Esophagus squamous epithelium (tissue), 5 donors: Measurements from ENCODE around the gene MFSD8. TPM values are rescaled to one million over a fixed set of nuclear protein-coding genes. Genes with fewer than 3 reads are reported as not detected.

Experiments used
- DNase-seq: peaks from one replicate; lab custom pipeline; 2025; lab: John Stamatoyannopoulos, UW
- H3K27ac ChIP-seq, 4 donors: fragments of 200-600 bp; sonication (generic); one replicate each; pipeline ENCODE4 v1.5.1; 2016 to 2019; ENCODE audit warnings: mild to moderate bottlenecking in 1 of 4
- H3K27me3 ChIP-seq, 4 donors: fragments of 200-600 bp; sonication (generic); 1 replicate in 3 of 4; 2 replicates in 1 of 4; pipeline versions ENCODE4 v1.5.1 to v1.6.0; 2017 to 2021; ENCODE audit warnings: antibody characterized with exemption in 1 of 4
- H3K36me3 ChIP-seq, 3 donors: fragments of 200-600 bp; sonication (generic); one replicate each; pipeline ENCODE4 v1.5.1; 2016 to 2019
- H3K4me1 ChIP-seq, 3 donors: fragments of 200-600 bp; sonication (generic); one replicate each; pipeline ENCODE4 v1.5.1; 2017 to 2019
- H3K4me3 ChIP-seq, 4 donors: fragments of 200-600 bp; sonication (generic); 1 replicate in 3 of 4; 2 replicates in 1 of 4; pipeline ENCODE4 v1.5.1; 2016 to 2019; ENCODE audit warnings: mild to moderate bottlenecking in 2 of 4, moderate library complexity in 1 of 4
- H3K9me3 ChIP-seq, 3 donors: fragments of 200-600 bp; sonication (generic); one replicate each; pipeline ENCODE4 v1.5.1; 2016 to 2019
- POLR2A ChIP-seq, 4 donors: fragments of 450-650 bp; IDR thresholded peaks; one replicate each; pipeline ENCODE4 v1.6.1; 2017; ENCODE audit warnings: antibody characterized with exemption in 4 of 4, mild to moderate bottlenecking in 4 of 4, moderate library complexity in 3 of 4
- WGBS, 2 donors: methylation state at CpG; one replicate each; pipeline ENCODE4 v1.1.5; 2018; 5-methylcytosine and 5-hydroxymethylcytosine counted together
- intact Hi-C: fragments of 100-400 bp; cut with DNase I; formaldehyde crosslinking; loops from one replicate; pipeline ENCODE4 v1.15.0; 2022
- total RNA-seq, 4 donors: library from RNA; depleted of rRNA; stranded (reverse); fragments of >200 nt; gene quantifications; one replicate each; pipeline ENCODE4 v1.1.0, GENCODE V29; 2016
- TF ChIP-seq, protein P1 (sequence below), 6 experiments: fragments of 450-650 bp in 4 of 6; fragments of 200-600 bp in 2 of 6; sonication (generic) in 2 of 6; IDR thresholded peaks; one replicate each; pipeline ENCODE4 v1.5.1; 2016 to 2019; ENCODE audit warnings: antibody characterized with exemption in 6 of 6, mild to moderate bottlenecking in 4 of 6, moderate library complexity in 4 of 6
- donor health status: DM: yes; HTN: yes; CAD: no.

Gene MFSD8
- total RNA-seq, 4 donors from 2014 or later = 14.6 to 36.6 (median 17.0) TPM

DNA sequence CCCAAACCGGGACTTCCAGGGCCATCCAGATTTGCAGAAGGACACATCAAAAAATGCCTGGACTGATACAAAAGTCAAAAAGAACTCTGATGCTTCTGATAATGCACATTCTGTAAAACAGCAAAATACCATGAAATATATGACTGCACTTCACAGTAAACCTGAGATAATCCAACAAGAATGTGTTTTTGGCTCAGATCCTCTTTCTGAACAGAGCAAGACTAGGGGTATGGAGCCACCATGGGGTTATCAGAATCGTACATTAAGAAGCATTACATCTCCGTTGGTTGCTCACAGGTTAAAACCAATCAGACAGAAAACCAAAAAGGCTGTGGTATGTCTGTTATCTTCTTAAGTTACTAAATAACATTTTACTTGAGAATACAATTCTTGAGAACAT, 75.1 kb downstream of the MFSD8 start:
- Histone ChIP-seq H3K27ac (no peak overlapping the region), H3K36me3 (peaks cover 0 to 36% (median 0%) of the 10 kb centered on the region in 3 donors), H3K4me1 (no peaks in the 10 kb centered on the region), H3K27me3 (no peaks in the 10 kb centered on the region), H3K9me3 (no peaks in the 10 kb centered on the region), H3K4me3 (no peak overlapping the region)
- TF ChIP-seq, protein P1, sequence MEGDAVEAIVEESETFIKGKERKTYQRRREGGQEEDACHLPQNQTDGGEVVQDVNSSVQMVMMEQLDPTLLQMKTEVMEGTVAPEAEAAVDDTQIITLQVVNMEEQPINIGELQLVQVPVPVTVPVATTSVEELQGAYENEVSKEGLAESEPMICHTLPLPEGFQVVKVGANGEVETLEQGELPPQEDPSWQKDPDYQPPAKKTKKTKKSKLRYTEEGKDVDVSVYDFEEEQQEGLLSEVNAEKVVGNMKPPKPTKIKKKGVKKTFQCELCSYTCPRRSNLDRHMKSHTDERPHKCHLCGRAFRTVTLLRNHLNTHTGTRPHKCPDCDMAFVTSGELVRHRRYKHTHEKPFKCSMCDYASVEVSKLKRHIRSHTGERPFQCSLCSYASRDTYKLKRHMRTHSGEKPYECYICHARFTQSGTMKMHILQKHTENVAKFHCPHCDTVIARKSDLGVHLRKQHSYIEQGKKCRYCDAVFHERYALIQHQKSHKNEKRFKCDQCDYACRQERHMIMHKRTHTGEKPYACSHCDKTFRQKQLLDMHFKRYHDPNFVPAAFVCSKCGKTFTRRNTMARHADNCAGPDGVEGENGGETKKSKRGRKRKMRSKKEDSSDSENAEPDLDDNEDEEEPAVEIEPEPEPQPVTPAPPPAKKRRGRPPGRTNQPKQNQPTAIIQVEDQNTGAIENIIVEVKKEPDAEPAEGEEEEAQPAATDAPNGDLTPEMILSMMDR (IDR thresholded peaks at IDR 0.05) = no peak
- TF ChIP-seq POLR2A (IDR thresholded peaks at IDR 0.05) = no peak
- 80 to 81% methylated on average over 3 of the region's 3 CpGs for WGBS, 2 donors
- intact Hi-C loops = no loop called here
- DNase-seq = no peak

DNA sequence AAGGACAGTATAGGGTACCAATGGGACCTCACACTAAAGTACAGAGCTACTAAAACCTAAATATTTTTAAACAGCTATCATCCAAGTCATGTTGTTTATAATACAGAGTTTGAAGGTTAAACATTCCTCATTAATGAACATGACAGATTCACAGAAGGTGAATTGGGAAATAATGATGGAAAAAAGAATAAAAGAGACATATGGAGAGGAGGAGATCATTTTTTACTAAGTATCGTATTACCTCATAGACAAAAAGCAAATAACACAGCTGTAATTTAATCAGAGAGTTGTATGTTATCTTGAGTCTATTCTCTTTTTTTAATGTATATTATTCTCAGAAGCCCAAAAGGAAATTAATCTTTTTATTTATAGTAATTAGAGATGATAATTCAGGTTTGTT, 76.4 kb downstream of the MFSD8 start:
- intact Hi-C loops = no loop called here
- DNase-seq = no peak
- Histone ChIP-seq H3K36me3 (peaks cover 0 to 23% (median 0%) of the 10 kb centered on the region in 3 donors), H3K27me3 (no peaks in the 10 kb centered on the region), H3K27ac (no peak overlapping the region), H3K4me3 (no peak overlapping the region), H3K9me3 (no peaks in the 10 kb centered on the region), H3K4me1 (no peaks in the 10 kb centered on the region)
- 79 to 94% methylated on average over 1 of the region's 1 CpG for WGBS, 2 donors
- TF ChIP-seq POLR2A (IDR thresholded peaks at IDR 0.05) = no peak
- TF ChIP-seq, protein P1 (IDR thresholded peaks at IDR 0.05) = no peak

DNA sequence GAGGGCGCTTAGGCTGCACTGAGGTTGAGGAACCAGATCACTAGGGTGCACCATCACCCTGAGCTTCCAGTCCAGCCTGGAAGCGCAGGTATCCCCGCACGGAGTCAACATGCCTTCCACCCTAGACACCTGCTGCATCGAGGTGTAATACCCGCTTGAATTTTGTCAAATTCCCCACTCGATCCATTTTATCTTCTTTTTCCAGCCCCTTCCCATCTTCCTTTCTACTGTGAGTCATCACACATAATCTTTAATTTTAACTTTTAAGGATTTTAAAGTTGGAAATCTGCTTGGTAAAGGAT, 83.5 kb downstream of the MFSD8 start:
- H3K9me3 ChIP-seq = no peaks in the 10 kb centered on the region
- H3K36me3 ChIP-seq = peaks cover 0 to 9% (median 0%) of the 10 kb centered on the region in 3 donors
- peak in 1 of 4 donors; percentile 5 for TF ChIP-seq POLR2A (IDR thresholded peaks at IDR 0.05)
- TF ChIP-seq, protein P1 (IDR thresholded peaks at IDR 0.05) = no peak
- H3K27ac ChIP-seq = peak overlapping the region; percentile 84 to 95 (median 89)
- intact Hi-C loops = no loop called here
- H3K27me3 ChIP-seq = no peaks in the 10 kb centered on the region
- H3K4me1 ChIP-seq = peaks cover 0 to 19% (median 6%) of the 10 kb centered on the region in 3 donors
- DNase-seq = no peak
- 0 to 4% methylated on average over 6 of the region's 7 CpGs for WGBS, 2 donors
- H3K4me3 ChIP-seq = peak overlapping the region; percentile 74 to 93 (median 76)

DNA sequence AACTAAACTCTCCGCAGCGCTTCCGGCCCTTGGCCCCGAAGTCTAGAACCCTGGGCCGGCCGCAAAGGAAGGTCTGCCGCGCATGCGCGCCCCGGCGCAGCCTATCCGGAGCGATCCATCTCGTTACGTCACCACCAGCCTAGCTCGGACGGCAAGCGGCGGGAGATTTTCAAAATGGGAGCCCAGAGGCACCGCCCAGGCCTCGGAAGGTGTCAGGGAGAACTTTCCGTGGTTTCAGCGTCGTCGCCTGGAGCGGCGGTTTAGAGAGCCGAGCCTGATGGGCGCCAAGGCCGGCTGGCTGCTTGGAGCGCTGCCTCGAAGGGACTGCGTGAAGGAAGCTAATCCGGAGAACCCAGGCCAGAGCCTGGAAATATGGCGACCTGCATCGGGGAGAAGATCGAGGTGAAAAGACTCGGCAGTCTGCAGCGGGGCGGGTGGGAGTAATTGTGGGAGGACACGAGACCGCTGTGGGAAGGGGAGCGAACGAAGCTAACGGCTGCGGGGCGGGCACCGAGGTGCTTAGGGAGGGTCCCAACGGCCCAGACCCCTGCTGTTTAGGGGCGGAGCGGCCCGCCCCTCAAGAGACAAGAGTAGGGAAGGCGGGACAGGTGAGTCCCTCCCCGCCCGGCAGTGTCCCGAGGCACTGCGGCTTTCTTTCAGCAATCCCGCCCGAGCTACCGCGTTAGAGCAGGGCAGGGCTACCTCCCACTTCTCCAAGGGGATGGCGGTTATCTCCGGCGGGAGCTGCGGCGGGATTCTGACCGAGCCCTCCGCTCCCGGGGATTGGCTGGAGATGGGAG, 84.0 kb downstream of the MFSD8 start, which contains the start of gene PLK4:
TSS of gene PLK4 (plus strand) at position 131 of the 800 bp plus-strand sequence. CDS start at position 373, 242 bp downstream.
- peak within 1 kb of the TSS; percentile 84 to 95 (median 89) for H3K27ac ChIP-seq
- DNase-seq = peak; percentile 70
- peak within 1 kb of the TSS; percentile 74 to 93 (median 76) for H3K4me3 ChIP-seq
- H3K4me1 ChIP-seq = peaks cover 0 to 23% (median 6%) of the 10 kb centered on the region in 3 donors
- intact Hi-C loops = no loop called here
- WGBS, 2 donors = 0 to 2% methylated on average over 6 to 21 of the region's 70 CpGs
- no peaks in the 10 kb centered on the region for H3K9me3 ChIP-seq
- no peaks in the 10 kb centered on the region for H3K27me3 ChIP-seq
- H3K36me3 ChIP-seq = peaks cover 0 to 3% (median 0%) of the 10 kb centered on the region in 3 donors
- TF ChIP-seq POLR2A (IDR thresholded peaks at IDR 0.05) = peak in 2 of 4 donors; percentile 62 to 76
- TF ChIP-seq, protein P1 (IDR thresholded peaks at IDR 0.05) = no peak

DNA sequence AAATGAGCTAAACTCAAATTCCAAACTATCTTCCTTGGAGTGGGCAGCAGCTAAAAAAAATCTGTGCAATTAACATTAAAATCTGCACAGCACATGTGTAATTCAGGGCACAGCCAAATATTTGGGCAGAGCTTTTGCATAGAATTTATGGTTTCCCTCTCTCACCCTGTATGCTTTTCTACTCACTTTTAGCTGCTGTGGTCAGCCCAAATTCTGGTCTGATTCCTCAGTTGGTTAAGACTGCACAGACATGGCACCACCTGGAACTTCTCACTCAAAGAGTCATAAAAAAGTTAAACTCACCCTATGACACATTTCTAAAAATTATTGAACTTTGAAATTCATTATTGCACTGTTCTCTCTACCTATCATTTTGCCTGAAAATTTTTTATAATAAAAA, 89.2 kb downstream of the MFSD8 start:
- peaks cover 0 to 18% (median 3%) of the 10 kb centered on the region in 3 donors for H3K4me1 ChIP-seq
- intact Hi-C loops = no loop called here
- H3K27ac ChIP-seq = no peak overlapping the region
- no peaks in the 10 kb centered on the region for H3K9me3 ChIP-seq
- H3K4me3 ChIP-seq = no peak overlapping the region
- no peaks in the 10 kb centered on the region for H3K27me3 ChIP-seq
- H3K36me3 ChIP-seq = no peaks in the 10 kb centered on the region
- no peak for DNase-seq
- TF ChIP-seq POLR2A (IDR thresholded peaks at IDR 0.05) = no peak
- TF ChIP-seq, protein P1 (IDR thresholded peaks at IDR 0.05) = no peak
